NB4 (cell line): ENCODE measurements around the gene MSH3.

Experiments used
- DNase-seq: peaks from one replicate; pipeline ENCODE4 v3.0.0; 2010; ENCODE audit warnings: low read depth
- H3K4me3 ChIP-seq: one replicate; pipeline ENCODE4 v1.5.1; 2011; ENCODE audit warnings: mild to moderate bottlenecking, low read depth, low read length, moderate library complexity
- MYC ChIP-seq: IDR thresholded peaks from 2 replicates; pipeline ENCODE4 v1.6.1; 2011; ENCODE audit warnings: low read depth, low read length
- POLR2A ChIP-seq: IDR thresholded peaks from 2 replicates; pipeline ENCODE4 v1.6.1; 2011; ENCODE audit warnings: mild to moderate bottlenecking; ENCODE audit not compliant: insufficient read length; ENCODE audit errors: extremely low read depth
- TF ChIP-seq, protein P1 (sequence below): IDR thresholded peaks from 2 replicates; pipeline ENCODE4 v1.6.1; 2011; ENCODE audit warnings: low read depth, low read length
- TF ChIP-seq, protein P2 (sequence below): IDR thresholded peaks from one replicate; pipeline ENCODE4 v1.5.1; 2012; ENCODE audit warnings: low read depth, low read length

Gene MSH3

DNA sequence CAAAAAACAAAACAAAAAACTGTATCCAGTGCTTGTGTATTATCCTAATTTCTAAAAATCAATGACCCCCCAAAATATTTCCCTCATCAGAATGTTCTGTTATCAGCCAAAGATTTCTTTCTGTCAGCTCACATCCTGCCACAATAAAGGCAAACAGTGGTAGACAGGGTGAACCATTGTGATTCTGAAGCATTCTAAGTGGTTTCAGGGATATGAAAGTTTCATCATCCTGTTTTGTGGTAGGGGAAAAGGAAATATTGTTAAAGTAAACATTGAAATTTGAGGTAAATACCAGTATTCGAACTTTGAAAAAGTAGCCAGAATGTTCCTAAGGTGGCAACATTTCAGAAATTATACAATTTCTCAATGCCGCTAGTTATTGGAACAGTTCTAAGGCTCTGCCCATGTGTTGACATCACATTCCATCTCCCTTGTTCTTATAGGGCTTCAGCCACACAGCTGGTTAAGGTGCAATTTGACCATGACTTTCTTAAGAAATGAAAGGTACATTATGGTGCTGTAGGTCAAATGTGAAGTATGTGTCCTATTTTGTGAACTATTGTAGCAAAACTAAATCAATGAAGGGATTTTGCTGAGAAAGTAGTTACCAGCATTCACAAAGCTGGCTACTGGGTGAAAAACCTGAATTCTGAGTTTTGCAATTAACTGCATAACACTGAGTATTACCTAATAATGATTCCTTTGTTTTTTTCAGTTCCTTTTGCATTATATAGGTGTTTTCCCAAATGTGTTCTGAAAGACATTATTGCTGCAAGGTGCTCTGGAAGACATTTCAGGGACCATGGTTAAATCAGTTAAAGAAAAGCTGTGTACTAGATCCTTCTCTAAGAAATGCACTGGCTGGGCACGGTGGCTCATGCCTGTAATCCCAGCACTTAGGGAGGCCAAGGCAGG, 198.1 kb downstream of the MSH3 start:
- DNase-seq, result no peak
- no peak overlapping the region for H3K4me3 ChIP-seq
- TF ChIP-seq, protein P1, sequence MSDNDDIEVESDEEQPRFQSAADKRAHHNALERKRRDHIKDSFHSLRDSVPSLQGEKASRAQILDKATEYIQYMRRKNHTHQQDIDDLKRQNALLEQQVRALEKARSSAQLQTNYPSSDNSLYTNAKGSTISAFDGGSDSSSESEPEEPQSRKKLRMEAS, result no peak

DNA sequence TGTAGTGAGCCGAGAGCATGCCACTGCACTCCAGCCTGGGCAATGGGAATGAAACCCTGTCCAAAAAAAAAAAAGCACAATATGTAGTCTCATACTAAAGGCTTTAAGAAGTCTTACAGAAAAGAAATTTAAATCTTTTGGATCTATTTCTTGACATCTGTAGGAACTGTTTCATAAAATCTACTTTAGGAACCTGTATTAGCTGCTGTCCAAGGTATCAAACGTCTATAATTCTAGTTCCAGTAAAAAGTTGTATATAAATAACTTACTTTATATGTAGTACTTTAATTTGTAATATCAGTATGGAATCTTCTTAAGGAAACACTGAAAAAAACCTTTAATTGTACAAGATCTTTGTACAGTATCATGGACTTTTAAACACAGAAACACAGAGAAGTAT, 199.0 kb downstream of the MSH3 start:
- no peak for DNase-seq
- no peak overlapping the region for H3K4me3 ChIP-seq
- TF ChIP-seq, protein P2, sequence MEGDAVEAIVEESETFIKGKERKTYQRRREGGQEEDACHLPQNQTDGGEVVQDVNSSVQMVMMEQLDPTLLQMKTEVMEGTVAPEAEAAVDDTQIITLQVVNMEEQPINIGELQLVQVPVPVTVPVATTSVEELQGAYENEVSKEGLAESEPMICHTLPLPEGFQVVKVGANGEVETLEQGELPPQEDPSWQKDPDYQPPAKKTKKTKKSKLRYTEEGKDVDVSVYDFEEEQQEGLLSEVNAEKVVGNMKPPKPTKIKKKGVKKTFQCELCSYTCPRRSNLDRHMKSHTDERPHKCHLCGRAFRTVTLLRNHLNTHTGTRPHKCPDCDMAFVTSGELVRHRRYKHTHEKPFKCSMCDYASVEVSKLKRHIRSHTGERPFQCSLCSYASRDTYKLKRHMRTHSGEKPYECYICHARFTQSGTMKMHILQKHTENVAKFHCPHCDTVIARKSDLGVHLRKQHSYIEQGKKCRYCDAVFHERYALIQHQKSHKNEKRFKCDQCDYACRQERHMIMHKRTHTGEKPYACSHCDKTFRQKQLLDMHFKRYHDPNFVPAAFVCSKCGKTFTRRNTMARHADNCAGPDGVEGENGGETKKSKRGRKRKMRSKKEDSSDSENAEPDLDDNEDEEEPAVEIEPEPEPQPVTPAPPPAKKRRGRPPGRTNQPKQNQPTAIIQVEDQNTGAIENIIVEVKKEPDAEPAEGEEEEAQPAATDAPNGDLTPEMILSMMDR, result no peak
- TF ChIP-seq, protein P1, result no peak
- TF ChIP-seq POLR2A (no peak), MYC (no peak)

DNA sequence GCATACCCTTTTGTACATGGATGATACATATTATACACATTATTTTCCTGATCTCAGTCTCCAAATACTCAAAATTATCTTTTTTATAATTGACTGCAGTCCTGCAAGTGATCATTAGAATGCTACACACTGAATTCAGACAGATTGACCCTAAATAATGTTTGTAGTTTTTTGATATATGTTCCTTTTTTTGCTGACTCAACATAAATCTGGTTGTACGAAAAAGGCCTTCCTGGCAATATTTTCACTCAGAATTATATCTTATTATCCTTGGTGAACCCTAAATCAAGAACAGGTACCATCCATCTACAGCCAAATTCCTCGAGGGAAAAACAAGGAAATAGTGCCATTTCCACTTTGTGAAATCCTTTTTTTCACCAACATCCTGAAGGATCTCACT, 200.1 kb downstream of the MSH3 start:
- TF ChIP-seq MYC (no peak), POLR2A (no peak)
- TF ChIP-seq, protein P1, result no peak
- TF ChIP-seq, protein P2, result no peak
- no peak for DNase-seq
- H3K4me3 ChIP-seq, result no peak overlapping the region

DNA sequence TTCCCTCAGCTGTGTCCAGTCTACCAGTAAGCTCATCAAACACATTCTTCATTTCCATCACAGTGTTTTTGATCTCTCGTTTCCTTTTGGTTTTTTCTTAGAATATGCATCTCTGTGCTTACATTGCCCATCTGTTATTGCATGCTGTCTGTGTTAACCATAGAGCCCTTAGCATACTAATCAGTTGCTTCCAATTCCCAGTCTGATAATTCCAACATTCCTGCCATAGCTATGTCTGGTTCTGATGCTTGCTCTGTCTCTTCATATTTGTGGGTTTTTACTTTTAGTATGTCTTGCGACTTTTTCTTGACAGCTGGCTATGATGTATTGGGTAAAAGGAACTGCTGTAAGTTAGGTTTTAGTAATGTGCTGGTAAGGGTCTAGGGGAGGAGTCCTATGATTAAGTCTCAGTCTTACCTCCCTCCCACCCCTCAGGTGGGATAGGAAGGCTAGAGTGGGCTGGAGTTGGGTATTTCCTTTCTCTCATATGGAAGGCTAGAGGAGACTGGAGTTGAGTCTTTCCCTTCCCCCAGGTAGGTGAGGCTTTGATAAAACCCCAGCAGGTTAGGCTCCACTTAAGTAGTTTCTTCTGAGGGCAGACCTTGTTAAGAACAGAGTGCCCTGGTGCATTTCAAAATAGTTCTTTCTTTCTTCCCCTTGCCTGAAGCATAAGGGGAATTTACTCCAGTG, 206.6 kb downstream of the MSH3 start:
- no peak for DNase-seq
- no peak overlapping the region for H3K4me3 ChIP-seq
- TF ChIP-seq, protein P2, result no peak
- TF ChIP-seq POLR2A, result no peak
- TF ChIP-seq MYC, result no peak
- TF ChIP-seq, protein P1, result no peak

DNA sequence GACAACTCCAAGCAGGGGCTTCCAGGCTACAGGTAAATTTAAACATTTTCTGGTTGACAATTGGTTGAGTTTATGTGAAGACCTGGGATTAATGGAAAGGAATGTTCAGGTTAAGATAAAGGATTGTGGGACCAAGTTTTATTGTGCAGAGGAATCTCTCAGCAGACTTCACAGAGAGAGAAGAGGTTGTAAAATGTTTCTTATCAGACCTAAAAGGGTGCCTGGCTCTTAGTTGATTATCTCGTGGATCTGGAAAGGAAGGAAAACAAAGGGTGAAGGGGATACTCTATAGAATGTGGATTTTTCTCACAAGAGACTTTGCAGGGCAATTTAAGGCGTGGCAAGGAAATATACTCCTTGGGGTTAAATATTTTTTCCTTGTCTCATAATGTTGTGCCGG, 209.3 kb downstream of the MSH3 start:
- no peak overlapping the region for H3K4me3 ChIP-seq
- DNase-seq, result no peak
- TF ChIP-seq MYC (no peak), POLR2A (no peak)
- TF ChIP-seq, protein P1, result no peak
- TF ChIP-seq, protein P2, result no peak

DNA sequence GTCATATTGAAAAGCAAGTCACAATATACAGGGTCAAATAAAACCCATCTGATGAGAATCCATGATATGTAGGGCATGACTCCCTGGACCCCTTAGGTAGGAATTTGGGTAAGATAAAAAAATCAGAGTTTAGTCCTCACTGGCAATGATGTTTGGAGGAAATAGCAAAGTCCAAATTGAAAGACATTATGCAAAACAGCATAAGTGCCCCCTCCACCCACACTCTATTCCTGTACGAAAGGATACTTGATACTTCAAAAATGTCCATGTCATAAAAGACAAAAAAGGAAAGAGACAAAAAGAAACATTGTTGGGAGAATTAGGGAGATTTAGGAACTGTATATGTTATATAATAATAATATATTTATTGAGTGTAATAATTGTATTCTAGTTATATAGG, 209.7 kb downstream of the MSH3 start:
- no peak overlapping the region for H3K4me3 ChIP-seq
- no peak for DNase-seq
- TF ChIP-seq, protein P2, result no peak
- TF ChIP-seq, protein P1, result no peak
- no peak for TF ChIP-seq POLR2A
- no peak for TF ChIP-seq MYC
